Measurements from ENCODE around the gene RRP9.

- TF ChIP-seq POLR2A (IDR thresholded peaks at IDR 0.05; ENCODE audit: extremely low read depth, insufficient read length) (peak; percentile 70), CTCF (IDR thresholded peaks at IDR 0.05; ENCODE audit: low read depth, low read length) (peak; percentile 93)
Measured at GRCh38 chr3:51941798-51942602, at the start of gene RRP9, which contains the start of gene PARP3.
